ENCODE data around the gene RNU6-7. TPM values are rescaled to one million over a fixed set of nuclear protein-coding genes. Genes with fewer than 3 reads are reported as not detected.
A peak's percentile ranks its signal among the peaks of the same experiment; 100 is the strongest.

RNU6-7 gene
- total and polyA plus RNA-seq, 2 of the 13 experiments (the other 11 are each of a cell fraction or from before 2014, with no cell fraction given), result under 0.01 TPM; not detected in 1

DNA sequence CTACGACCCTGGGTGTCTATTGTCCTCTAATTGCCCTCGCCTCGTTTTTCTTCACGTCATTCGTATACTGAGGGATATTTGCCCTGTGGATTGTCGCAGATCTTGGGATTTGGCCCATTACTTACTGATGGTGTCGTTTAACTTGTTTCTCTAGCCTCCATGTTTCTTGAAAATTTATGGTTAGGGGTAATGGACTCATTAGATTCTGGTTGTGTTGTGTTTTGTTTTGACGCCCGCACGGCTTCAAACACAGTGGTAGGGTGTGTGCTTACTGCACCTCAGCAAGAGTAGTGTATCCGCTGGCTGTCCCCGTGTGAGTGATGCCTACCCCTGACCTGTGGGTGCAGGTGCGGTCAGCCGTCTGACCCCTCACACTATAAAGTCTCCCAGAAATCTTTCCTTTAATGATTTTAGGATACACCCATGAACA is 2.1 kb downstream of the RNU6-7 start (continued):
- TF ChIP-seq, protein P1, sequence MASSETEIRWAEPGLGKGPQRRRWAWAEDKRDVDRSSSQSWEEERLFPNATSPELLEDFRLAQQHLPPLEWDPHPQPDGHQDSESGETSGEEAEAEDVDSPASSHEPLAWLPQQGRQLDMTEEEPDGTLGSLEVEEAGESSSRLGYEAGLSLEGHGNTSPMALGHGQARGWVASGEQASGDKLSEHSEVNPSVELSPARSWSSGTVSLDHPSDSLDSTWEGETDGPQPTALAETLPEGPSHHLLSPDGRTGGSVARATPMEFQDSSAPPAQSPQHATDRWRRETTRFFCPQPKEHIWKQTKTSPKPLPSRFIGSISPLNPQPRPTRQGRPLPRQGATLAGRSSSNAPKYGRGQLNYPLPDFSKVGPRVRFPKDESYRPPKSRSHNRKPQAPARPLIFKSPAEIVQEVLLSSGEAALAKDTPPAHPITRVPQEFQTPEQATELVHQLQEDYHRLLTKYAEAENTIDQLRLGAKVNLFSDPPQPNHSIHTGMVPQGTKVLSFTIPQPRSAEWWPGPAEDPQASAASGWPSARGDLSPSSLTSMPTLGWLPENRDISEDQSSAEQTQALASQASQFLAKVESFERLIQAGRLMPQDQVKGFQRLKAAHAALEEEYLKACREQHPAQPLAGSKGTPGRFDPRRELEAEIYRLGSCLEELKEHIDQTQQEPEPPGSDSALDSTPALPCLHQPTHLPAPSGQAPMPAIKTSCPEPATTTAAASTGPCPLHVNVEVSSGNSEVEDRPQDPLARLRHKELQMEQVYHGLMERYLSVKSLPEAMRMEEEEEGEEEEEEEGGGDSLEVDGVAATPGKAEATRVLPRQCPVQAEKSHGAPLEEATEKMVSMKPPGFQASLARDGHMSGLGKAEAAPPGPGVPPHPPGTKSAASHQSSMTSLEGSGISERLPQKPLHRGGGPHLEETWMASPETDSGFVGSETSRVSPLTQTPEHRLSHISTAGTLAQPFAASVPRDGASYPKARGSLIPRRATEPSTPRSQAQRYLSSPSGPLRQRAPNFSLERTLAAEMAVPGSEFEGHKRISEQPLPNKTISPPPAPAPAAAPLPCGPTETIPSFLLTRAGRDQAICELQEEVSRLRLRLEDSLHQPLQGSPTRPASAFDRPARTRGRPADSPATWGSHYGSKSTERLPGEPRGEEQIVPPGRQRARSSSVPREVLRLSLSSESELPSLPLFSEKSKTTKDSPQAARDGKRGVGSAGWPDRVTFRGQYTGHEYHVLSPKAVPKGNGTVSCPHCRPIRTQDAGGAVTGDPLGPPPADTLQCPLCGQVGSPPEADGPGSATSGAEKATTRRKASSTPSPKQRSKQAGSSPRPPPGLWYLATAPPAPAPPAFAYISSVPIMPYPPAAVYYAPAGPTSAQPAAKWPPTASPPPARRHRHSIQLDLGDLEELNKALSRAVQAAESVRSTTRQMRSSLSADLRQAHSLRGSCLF (CRISPR knock-in tag; IDR thresholded peaks at IDR 0.05; ENCODE audit: borderline replicate concordance), result no peak
- no peak for TF ChIP-seq ZNF10 (CRISPR knock-in tag; IDR thresholded peaks at IDR 0.05; ENCODE audit: borderline replicate concordance, low read depth)
- no peak for TF ChIP-seq RFX5 (IDR thresholded peaks at IDR 0.05; ENCODE audit: low read depth, low read length)
- TF ChIP-seq ZNF883 (CRISPR knock-in tag; IDR thresholded peaks at IDR 0.05; ENCODE audit: not compliant biosample characterization), result no peak
- TF ChIP-seq CHD4 (IDR thresholded peaks at IDR 0.05; ENCODE audit: borderline replicate concordance, low read length), result no peak
- no peak for TF ChIP-seq ZBTB39 (CRISPR knock-in tag; IDR thresholded peaks at IDR 0.05)
- no peak for TF ChIP-seq PBX2 (CRISPR knock-in tag; IDR thresholded peaks at IDR 0.05)
- TF ChIP-seq DPF2 (CRISPR knock-in tag; IDR thresholded peaks at IDR 0.05; ENCODE audit: borderline replicate concordance, low read depth), result no peak
- TF ChIP-seq ZNF777 (CRISPR knock-in tag; IDR thresholded peaks at IDR 0.05), result peak; percentile 4; the same call in 1 of the 2 replicates
- no peak for TF ChIP-seq ZNF253 (CRISPR knock-in tag; IDR thresholded peaks at IDR 0.05; ENCODE audit: borderline replicate concordance)
- no peak; the same call in 1 of the 2 replicates for TF ChIP-seq ZFP90 (CRISPR knock-in tag; IDR thresholded peaks at IDR 0.05; ENCODE audit: borderline replicate concordance)
